Stimulated activated CD8-positive, alpha-beta memory T cell treated with anti-CD3 and anti-CD28 coated beads, Interleukin-12 subunit alpha, Interleukin-12 subunit beta, amount 100 ng/mL, for 24 hours (primary cell): ENCODE data around the gene SEL1L2.

Experiments
- DNase-seq: peaks from one replicate; pipeline ENCODE4 v3.0.0-alpha.2; 2020; ENCODE audit errors: extremely low read depth

Gene SEL1L2

DNA sequence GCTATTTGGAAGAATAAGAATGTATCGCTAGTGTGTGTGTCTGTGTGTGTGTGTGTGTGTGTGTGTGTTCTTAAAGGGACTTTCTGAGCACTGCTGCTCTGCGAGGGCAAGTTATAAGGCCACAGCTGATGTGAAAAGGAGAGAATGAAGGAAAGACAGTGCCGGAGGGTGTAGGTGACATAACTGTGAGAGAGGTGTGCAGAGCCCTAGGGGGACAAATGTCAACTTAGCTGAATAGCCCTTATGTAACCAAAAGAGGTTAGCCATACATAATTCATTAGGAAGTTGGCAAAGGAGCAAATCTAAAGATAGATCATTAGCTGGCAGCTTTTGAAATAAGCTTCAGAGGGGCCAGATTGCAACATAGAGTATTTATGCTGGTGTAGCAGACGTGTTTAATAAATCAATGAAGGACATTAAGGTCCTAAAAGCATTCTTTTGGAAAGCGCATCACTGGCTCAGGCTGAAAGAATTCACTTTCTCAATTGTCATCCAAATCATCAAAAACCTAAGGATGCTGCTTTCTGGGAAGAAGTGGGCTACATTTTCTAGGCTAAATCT is 124.5 kb downstream of the SEL1L2 start:
- no peak for DNase-seq

DNA sequence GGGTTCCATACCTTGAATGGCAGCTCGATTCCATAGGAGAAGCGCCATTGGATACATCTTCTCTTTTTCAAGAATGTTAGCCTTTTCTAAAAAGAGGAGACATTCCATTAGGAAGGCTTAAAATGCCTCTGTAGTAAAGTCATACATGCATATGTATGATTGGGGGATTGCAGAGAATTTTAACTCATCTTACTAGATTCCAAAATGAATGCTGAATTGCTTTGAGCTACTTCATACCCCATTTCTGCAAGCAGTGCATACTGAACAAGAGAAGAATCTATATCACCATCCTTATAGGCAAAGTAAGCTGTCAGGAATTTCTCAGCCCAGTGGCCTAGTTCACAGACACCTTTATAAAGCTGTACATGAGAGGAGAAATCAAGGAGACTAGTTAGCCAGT is 125.3 kb downstream of the SEL1L2 start:
- DNase-seq: no peak

DNA sequence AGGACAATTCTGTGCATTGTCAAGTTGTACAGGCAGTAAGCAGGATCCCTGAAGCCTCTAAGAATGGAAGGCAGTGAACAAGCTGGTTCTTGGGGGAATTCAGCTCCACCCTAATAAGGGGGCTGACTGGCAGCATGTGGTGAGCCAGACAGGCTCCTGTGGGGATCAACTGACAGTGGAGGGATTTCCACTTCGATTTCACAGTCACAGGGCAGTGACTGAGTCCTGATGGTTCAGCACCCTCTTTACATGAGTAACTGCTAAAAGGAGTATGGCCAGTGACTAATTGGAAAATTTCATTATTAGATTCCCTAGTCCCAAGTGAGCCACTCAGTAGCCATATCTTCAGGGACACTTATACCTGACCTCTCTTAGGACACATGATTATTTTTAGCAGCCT is 127.2 kb downstream of the SEL1L2 start:
- no peak for DNase-seq

DNA sequence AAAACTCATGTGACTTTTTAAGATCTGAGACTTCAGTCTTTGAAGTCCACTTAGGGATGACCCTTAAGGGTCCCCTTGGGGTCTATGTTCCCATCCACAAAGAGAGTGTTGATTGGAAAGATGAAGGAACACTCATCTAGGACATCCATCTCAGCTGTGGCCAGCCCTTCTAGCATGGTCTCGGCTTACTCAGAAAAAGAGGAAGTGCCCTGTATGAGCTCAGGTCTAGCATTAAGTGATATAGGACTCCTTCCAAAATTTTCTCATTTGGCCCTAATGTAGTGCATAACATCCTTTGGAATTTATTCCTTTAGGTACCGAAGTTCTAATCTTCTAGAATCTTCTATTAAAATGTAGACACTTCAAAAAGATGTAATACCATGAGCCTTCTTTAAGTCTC is 128.2 kb downstream of the SEL1L2 start:
- DNase-seq: no peak

DNA sequence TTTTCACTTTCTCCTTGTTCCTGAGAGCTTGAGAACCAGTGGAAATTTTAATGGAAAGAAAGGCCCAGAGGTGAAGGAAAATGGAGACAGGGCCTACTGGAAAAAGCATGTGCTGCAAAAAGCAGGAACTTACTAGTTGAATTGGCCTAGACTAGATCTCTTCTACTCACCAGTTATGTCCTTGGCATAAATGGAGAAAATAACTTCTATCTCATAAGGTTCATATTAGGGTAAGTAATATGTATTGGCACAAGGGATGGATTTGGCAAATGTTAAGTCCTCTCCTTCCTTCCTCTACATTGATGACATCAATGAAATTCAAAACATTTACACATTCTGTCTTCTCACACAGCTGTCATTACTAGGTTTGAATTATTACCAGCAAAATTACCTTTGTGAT is 131.5 kb downstream of the SEL1L2 start:
- no peak for DNase-seq

DNA sequence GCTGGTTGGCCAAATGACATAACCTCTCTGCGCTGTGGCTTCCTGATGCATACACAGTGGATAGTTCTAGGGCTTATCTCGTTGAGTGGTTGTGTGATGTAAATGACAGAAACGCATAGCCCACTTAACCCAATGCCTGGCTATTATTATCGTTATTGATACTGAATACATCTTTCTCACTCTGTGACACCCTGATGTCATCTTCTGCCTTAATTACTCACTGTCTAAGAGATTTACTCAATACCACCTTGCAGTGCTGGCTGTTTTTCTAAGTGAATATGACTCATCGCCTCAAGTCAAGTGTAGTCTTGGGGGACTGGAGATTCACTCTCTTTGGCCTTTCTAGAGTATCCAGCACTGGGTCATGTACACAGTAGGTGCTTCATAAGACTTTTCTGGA is 132.0 kb downstream of the SEL1L2 start:
- no peak for DNase-seq

DNA sequence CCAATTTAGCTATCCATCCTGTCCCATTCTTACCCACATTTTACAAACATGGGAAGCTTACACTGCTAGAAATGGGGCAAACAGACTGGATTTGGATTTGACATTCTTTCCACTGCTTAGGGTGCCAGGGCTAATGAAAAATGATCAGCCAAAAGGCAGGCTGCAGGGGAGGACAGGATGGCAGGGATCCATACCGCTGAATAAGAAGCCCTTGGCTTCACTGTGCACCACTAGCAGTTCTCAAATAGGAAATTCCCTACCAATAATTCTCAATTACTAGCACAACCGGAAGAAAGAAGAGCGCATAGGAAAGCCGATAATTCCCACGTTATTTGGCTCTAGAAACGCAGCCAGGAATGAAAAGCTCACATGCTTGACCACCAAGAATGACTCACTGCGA is 132.5 kb downstream of the SEL1L2 start:
- DNase-seq: no peak

DNA sequence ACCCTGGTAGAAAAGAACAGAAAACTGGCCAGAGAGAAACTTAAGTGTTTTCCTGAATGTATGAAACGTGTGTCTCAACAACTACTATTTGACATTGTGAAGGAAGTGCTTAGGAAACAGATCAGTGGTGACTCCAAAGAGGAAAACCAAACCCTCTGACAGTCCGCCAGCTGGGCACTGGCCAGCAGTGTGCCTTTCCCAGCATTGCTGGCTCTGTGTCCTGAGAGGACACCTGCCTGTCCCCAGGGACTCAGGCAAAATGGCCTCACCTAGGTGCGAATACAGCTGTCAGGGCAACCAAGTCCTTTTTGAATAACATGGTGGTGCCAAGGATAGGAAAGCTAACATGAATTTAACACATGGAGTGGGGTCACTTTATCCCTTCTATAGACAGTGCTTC is 133.1 kb downstream of the SEL1L2 start:
- no peak for DNase-seq

DNA sequence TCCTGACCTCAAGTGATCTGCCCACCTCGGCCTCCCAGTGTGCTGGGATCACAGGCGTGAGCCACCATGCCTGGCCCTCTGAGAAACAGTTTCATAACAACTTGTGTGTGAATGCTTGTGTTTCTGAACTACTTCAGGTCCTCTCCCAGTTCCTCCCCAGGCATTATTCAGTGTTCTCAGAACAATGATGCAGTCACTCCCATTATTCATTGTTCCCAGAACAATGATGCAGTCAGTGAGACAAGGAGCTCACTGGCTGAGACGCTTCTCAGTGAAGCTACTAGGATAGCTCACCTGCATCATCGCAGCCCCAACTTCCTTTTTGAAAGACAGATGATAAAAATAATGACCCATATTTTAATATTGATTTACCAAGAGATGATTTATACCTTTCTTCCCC is 134.1 kb downstream of the SEL1L2 start:
- DNase-seq: no peak

DNA sequence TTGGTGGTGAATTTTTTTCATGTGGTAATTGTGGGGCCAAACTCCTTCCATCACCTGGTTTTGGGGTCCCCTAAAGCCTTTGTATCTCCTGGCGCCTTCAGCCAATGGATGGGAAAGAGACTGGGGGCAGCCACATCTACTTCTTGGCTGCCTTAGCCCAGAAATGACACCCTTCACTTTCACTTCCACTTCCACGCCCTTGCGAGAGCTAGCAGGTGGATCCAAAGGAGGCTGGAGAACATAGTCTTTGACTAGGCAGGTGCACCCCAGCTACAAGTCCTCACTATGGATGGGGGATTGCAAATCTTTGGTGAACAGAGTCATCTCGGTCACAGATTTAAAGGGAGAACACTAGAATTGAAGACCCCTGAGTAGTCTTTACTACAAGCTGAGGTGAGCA is 134.8 kb downstream of the SEL1L2 start:
- no peak for DNase-seq

DNA sequence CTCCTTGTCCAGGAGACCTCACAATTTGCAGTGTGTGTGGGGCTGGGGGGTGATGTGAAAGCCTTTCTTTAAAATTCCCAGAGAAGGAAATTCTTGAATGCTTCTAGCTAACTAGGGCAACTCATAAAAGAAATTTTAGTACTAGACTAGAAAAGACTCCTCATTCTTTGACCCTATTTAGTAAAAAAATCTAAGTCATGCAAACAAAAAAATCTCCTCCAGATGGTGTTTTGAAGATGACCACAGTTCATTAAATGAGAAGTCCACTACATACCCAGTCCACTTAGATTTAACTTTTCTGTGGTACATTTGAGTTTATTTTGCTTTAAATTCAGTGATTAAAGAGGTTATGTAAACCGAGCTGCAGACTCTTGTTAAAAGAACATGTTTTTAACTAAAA is 138.1 kb downstream of the SEL1L2 start:
- DNase-seq: no peak

DNA sequence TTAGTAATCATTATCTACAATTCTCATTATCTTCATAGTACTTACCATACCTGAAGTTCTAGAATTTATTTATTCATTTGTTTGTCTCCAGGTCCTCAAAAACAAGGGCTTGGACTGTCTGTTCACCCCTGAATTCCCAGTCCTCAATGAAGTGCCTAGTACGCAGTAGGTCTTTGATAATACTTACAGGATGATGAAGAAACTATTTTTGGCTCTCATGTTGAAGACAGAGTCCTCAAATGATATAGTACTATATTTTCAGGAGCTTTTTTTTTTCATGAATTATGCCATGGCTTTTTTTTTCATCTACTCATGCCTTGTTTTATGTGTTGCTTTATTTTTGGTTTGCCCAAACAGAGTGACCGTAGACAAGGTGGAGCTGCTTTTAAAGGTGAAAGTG is 139.1 kb downstream of the SEL1L2 start:
- no peak for DNase-seq

DNA sequence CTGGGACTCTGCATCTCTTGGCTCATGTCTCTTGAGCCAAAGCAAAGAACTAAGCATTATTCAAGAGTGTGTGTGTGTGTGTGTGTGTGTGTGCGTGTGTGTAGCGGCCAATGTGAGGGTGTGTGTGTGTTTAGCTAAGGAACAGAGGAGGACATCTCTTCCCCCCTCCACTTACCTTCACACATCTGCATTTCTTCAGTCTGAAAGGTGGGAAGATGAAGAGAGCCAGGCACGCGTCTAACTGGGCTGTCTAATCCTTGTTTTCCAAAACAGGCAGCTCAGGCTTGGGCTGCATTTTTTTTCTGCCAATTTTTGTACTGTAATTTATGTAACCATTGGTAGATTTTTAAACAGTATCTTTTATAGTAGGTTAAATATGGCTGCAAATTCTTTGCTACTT is 146.1 kb downstream of the SEL1L2 start:
- DNase-seq: no peak

DNA sequence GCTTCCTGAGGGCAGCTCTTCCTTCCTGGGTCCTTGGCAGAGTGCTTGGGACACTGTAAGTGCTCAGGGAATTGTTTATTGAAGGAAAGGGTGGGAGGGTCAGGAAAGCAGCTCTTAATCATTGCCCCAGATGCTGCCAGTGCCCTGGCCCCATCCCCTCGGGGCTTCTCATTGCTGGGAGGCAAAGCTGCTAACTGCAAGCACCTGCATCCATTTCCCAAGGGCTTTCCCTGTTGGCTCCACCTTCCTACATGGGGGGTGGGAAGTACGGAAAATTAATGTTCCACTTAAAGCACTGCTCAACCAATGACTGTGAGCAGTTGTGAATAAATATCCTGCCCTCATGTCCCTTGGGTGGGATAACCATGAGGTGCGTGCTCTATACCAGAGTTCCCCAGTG is 149.2 kb downstream of the SEL1L2 start:
- no peak for DNase-seq

DNA sequence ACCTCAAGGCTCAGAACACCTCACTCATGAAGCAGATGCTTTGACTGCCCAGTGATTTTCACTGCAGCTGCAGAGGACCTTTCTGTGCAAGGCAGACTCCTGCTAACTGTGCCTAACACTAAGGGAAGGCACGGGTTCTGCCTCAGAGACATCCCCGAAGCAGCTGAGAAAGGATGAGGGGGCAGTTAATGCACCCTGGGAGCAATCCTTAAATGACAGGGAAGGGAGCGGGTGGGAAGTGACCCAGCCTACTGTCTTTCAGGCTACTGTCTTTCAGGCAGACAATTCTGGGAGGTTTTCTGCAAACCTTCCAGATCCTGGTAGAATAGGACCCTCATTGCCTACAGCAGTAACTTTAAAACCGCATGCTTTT is 150.3 kb downstream of the SEL1L2 start:
- no peak for DNase-seq

DNA sequence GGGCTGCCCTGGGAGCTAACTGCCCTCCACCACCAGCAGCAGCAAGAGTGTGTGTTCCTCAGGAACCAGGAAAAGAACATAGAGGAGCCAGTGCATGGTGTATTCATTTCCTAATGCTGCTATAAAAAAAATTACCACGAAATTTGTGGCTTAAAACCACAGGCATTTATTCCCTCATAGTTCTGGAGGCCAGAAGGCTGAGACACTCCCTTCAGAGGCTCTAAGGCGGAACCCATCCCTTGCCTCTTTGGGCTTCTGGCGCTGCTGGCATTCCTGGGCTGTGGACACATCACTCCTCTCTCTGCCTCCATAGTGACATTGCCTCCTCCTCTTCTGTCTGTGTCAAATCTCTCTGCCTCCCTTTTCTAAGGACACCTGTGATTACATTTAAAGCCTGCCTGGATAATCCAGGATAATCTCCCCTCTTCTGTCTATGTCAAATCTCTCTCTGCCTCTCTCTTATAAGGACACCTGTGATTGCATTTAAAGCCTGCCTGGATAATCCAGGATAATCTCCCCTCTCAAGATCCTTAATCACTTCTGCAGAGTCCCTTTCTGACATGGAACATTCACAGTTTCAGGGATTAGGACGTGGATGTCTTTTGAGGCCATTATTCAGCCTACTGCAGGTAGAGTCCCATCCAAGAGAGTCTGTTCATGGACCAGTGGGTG is 150.9 kb downstream of the SEL1L2 start:
- DNase-seq: no peak

DNA sequence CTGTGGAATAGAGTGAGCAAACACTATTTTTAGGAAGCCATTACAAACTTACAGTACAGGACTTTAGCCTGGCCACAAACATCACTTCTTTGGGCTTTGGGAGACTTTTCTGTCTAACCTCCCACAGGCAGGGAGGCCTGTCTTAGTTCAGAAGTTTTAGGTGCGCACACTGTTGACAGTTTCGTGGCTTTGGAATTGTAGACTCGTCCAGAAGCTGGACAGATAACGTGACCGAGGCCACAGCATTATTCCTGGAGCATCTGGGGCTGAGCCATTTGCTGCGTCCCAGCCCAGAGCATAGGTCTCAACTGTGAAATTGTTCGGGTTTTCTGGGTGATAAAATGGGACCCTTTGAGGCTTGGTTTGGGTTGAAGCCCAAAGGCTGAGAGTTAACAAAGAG is 151.8 kb downstream of the SEL1L2 start:
- no peak for DNase-seq

DNA sequence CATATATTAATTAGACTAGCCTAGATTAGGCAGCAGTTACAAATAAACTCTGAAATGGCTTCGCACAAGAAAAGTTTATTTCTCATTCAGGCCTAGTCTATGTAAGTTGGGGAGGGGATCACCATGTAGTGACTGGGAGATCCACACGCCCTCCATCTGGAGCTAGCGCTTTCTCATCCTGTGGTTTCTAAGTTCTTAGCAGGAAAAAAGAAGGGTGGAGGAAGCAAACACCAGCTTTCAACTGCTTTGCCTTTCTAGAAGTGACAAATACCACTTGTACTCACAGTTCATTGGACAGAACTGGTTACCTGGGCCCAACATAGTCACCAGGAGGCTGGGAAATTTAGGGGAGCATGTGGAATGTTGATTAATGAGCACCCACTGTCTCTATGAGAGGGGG is 158.9 kb downstream of the SEL1L2 start:
- no peak for DNase-seq

DNA sequence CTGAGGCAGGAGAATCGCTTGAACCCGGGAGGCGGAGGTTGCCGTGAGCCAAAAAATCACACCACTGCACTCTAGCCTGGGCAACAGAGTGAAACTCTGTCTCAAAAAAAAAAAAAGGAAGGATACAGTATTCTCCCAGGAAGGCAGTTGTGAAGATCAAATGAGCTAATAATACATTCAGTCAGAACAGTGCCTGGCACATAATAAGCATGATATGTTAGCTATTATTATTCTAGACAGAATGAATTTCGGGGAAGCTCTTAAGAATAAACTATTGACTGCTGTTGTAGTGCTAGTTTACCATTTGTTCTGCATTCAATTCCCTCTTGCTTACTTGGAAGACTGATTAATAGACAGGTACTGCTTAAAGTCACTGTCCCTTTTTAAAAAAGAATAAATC is 164.9 kb downstream of the SEL1L2 start:
- no peak for DNase-seq

DNA sequence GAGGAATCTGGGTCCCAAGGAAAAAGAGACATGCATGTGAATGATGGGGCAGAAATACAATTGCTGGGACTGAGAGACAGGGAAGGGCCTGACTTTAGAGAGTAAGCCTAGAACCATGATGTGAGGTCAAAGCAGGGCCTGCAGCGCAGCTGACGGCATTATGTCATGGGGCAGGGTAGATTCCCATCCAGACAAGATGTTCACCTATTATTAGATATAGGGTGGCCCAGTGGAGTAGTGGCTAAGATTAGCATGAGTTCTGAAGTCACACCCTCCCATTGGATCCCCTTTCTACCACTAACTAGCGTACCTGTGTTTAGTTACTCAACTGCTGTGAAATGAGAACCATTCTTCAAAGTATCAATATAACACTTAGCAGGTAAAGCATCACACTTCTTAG is 166.0 kb downstream of the SEL1L2 start:
- no peak for DNase-seq

DNA sequence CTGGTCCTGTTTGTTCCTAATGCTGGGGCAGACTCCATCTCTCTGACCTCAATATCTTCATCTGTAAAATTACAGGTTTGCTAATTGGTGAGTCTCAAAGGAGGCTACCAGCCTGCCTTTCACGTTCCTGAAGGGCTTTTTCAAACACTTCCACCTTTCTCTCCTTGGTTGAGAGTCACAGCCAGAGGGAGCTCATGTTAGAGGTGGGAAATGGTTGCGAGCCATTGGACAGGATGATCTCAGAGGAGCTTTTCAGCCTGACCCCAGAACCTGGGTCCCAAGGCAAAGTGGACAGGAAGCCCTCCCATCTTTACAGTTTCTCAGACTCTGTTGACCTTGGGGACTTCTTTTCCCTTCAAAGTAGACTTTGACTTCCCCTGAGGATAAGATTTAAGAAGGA is 168.0 kb downstream of the SEL1L2 start:
- DNase-seq: no peak

DNA sequence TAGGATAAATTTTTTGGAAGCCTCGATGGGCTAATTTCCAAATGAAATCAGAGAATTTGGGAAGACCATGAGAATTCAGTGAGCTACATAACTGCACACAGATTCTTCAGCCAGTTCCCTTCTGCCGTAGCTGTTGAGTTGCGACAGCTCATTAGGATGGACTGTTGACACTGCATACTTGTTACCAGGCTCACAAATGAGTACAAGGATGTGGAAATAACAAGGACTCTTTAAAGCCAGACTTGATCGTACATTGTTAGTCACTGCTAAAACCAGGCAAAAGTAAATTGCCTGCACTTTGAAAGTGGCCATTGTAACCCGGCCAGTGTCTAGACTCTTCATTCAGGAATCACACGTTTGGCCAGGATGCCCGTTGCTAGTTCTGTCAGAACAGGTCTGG is 168.5 kb downstream of the SEL1L2 start:
- no peak for DNase-seq

DNA sequence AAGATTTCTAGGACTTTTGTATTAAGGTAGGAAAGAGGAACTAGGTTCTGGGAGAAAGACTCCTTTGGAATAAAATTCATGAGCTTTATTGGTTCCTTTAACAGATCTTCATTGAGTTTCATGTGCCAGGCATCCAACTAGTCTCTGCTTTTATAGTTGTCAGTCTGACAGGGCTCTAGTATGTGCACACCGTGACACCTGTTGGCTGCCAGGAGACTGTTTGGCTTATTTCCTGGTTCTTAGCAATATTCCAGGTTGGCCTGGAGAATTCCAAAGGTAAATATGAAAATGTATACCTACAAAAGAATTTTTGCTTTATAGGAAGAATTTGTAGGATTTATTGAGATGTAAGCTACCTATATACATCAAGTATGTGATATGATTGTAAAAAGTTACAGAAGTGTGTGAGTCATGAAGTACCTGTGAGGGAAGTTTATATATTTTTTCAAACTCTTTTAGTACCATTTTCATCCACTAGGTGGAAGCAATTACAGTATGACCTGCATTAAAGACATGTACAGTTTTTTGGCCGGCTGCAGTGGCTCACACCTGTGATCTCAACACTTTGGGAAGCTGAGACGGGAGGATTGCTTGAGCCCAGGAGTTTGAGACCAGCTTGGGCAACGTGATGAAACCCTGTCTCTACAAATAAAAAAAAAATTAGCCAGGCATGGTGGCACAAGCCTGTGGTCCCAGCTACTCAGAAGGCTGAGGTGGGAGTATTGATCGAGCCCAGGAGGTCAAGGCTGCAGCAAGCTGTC is 170.3 kb downstream of the SEL1L2 start:
- DNase-seq: no peak

DNA sequence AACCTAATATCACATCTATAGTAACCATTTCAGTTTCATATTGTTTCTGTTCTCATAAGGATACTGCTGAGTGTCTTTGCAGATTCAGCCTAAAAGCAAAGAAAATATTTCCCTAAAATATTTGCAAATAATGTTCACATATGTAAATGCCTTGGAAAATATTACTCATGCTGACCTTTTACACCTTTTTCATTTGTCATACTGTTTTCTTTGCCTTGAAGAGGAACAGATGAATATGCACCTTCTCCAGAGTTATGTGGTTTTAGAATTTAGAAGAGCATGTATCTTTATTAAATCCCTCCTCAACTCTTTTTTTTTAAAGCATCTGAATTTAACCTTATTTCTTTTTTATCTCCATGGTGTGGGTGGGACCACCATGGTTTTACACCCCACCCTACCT is 173.1 kb downstream of the SEL1L2 start:
- no peak for DNase-seq
